Fibroblast of lung (primary cell): Measurements from ENCODE around the gene AOX1. TPM values are rescaled to one million over a fixed set of nuclear protein-coding genes. Genes with fewer than 3 reads are reported as not detected.

Experiments
- DNase-seq, 2 donors: peaks; one replicate each; pipeline versions ENCODE4 v3.0.0 to v3.0.0-alpha.2; 2010; ENCODE audit warnings: low read depth in 2 of 2
- H2AFZ ChIP-seq: 2 replicates; pipeline ENCODE4 v1.5.1; 2012; ENCODE audit warnings: low read length, control low read depth, inconsistent platforms
- H3K27ac ChIP-seq: 2 replicates; pipeline ENCODE4 v1.5.1; 2011; ENCODE audit warnings: low read length, control low read depth; ENCODE audit not compliant: insufficient read depth
- H3K27me3 ChIP-seq: 2 replicates; pipeline ENCODE4 v1.5.1; 2011; ENCODE audit warnings: mild to moderate bottlenecking, low read length; ENCODE audit not compliant: control insufficient read depth, insufficient read depth
- H3K36me3 ChIP-seq: 2 replicates; pipeline ENCODE4 v1.5.1; 2011; ENCODE audit warnings: low read length; ENCODE audit not compliant: control insufficient read depth, insufficient read depth
- H3K4me1 ChIP-seq: 2 replicates; pipeline ENCODE4 v1.5.1; 2011; ENCODE audit warnings: low read length; ENCODE audit not compliant: control insufficient read depth, insufficient read depth; ENCODE audit errors: extremely low read depth
- H3K4me2 ChIP-seq: 2 replicates; pipeline ENCODE4 v1.5.1; 2011; ENCODE audit warnings: low read length, control low read depth; ENCODE audit not compliant: insufficient read depth; ENCODE audit errors: extremely low read depth
- H3K4me3 ChIP-seq, 4 experiments: fragments of 200-600 bp in 1 of 4; sonication (generic) in 1 of 4; replicated peaks in 1 of 4; 2 replicates each; pipeline ENCODE4 v1.5.1; 2011 to 2016; ENCODE audit warnings: low read length in 4 of 4, low read depth in 3 of 4, mild to moderate bottlenecking in 3 of 4, control low read depth in 2 of 4, inconsistent platforms in 1 of 4, mixed read lengths in 1 of 4; ENCODE audit not compliant: insufficient read depth in 1 of 4; ENCODE audit errors: control extremely low read depth in 1 of 4
- H3K79me2 ChIP-seq: 2 replicates; pipeline ENCODE4 v1.5.1; 2012; ENCODE audit warnings: mild to moderate bottlenecking, low read length, inconsistent platforms; ENCODE audit not compliant: control insufficient read depth, insufficient read depth
- H3K9ac ChIP-seq: 2 replicates; pipeline ENCODE4 v1.5.1; 2011; ENCODE audit warnings: mild to moderate bottlenecking, low read length, control low read depth; ENCODE audit not compliant: insufficient read depth
- H3K9me3 ChIP-seq: 2 replicates; pipeline ENCODE4 v1.5.1; 2012; ENCODE audit warnings: low read depth, low read length; ENCODE audit not compliant: control insufficient read depth, insufficient read depth
- H4K20me1 ChIP-seq: 2 replicates; pipeline ENCODE4 v1.5.1; 2011; ENCODE audit warnings: low read length; ENCODE audit not compliant: control insufficient read depth, insufficient read depth; ENCODE audit errors: extremely low read depth
- EZH2 ChIP-seq: IDR thresholded peaks from 2 replicates; pipeline ENCODE4 v1.5.1; 2012; ENCODE audit warnings: low read length, control low read depth, mild to moderate bottlenecking; ENCODE audit errors: missing control alignments
- polyA plus RNA-seq, 2 donors: library from polyadenylated mRNA; depleted of rRNA in 1 of 2; stranded (reverse) in 1 of 2; unstranded in 1 of 2; fragments of >200 nt; gene quantifications; 2 replicates each; pipeline ENCODE4 v1.2.1, GENCODE V29; 2011 to 2012; ENCODE audit warnings: missing spikeins in 1 of 2
- total RNA-seq: library from RNA; depleted of rRNA; stranded (reverse); fragments of >200 nt; gene quantifications from 2 replicates; pipeline ENCODE4 v1.2.1, GENCODE V29; 2014
- TF ChIP-seq, protein P1 (sequence below), 2 donors: IDR thresholded peaks in 1 of 2; conservative IDR thresholded peaks in 1 of 2; 1 replicate in 1 of 2; 2 replicates in 1 of 2; pipeline ENCODE4 v1.5.1; 2011 to 2012; ENCODE audit warnings: low read length in 2 of 2, control low read depth in 1 of 2, inconsistent platforms in 1 of 2, low read depth in 1 of 2, mild to moderate bottlenecking in 1 of 2

The AOX1 gene
- total and polyA plus RNA-seq, 2 donors (not counting 1 experiment from before 2014, with no cell fraction given), result 39.4 to 65.1 TPM

DNA sequence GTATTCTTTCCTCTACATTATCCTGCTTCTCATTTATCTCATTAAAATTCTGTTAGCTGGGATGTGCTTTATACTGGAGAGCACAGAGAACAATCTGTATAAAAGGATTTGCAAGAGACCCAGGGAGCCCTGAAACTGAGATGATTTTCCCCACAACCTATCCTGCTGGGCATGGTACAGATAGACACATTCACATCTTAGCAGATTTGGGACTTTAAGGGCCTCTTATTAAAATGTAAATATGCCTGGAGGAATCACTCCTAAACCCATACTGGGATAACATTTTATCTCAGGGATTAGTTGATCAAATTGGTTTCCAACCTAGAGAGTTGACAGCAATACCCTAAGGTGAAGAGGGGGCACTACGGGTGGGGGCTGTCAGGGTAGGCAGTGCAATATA, 45.5 kb downstream of the AOX1 start:
- no peaks in the 10 kb centered on the region for H3K4me1 ChIP-seq
- H4K20me1 ChIP-seq, result no peaks in the 10 kb centered on the region
- H3K27ac ChIP-seq, result no peak overlapping the region
- no peak for DNase-seq
- no peak overlapping the region for H3K4me2 ChIP-seq
- no peaks in the 10 kb centered on the region for H3K79me2 ChIP-seq
- no peak for TF ChIP-seq EZH2
- TF ChIP-seq, protein P1, sequence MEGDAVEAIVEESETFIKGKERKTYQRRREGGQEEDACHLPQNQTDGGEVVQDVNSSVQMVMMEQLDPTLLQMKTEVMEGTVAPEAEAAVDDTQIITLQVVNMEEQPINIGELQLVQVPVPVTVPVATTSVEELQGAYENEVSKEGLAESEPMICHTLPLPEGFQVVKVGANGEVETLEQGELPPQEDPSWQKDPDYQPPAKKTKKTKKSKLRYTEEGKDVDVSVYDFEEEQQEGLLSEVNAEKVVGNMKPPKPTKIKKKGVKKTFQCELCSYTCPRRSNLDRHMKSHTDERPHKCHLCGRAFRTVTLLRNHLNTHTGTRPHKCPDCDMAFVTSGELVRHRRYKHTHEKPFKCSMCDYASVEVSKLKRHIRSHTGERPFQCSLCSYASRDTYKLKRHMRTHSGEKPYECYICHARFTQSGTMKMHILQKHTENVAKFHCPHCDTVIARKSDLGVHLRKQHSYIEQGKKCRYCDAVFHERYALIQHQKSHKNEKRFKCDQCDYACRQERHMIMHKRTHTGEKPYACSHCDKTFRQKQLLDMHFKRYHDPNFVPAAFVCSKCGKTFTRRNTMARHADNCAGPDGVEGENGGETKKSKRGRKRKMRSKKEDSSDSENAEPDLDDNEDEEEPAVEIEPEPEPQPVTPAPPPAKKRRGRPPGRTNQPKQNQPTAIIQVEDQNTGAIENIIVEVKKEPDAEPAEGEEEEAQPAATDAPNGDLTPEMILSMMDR (conservative IDR thresholded peaks at IDR 0.05 in 1 of 2, IDR thresholded peaks at IDR 0.05 in 1 of 2; ENCODE audit: low read depth in 1 of 2, low read length in 2 of 2), result no peak
- H3K36me3 ChIP-seq, result no peaks in the 10 kb centered on the region
- H3K9me3 ChIP-seq, result no peaks in the 10 kb centered on the region
- H2AFZ ChIP-seq, result no peak overlapping the region
- no peak overlapping the region for H3K9ac ChIP-seq
- H3K27me3 ChIP-seq, result no peaks in the 10 kb centered on the region
- no peak overlapping the region for H3K4me3 ChIP-seq

DNA sequence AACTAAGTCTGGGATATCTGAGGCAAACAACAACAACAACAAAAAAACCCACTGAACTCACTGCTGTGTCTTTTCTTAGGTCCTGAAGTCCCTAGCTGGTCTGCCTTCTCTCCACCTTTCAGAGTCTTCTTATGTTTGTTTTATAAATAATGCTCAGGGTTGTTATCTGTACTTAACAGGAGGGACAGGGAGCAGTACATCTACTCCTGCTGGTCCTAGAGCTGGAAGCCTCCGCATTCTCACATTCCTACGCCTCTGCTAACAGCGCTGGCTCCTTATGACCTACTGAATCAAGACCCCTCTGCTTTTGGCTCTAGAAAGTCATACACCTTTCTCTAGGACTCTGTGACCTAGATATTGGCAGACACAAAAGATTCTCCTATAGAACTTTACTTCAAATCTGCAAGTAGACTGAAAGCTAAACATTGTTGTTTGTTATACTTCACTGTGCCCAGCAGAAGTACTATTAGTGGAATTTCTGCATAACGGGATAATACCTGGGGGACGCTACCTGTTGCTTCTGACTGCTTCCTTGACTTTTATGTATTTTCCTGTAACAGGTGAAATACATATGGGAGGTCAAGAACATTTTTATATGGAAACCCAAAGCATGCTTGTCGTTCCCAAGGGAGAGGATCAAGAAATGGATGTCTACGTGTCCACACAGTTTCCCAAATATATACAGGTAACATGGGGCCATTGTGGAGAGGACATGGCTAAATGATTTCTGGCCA, 48.6 kb downstream of the AOX1 start:
- no peaks in the 10 kb centered on the region for H3K9me3 ChIP-seq
- H3K4me2 ChIP-seq, result no peak overlapping the region
- TF ChIP-seq EZH2, result no peak
- TF ChIP-seq, protein P1 (conservative IDR thresholded peaks at IDR 0.05 in 1 of 2, IDR thresholded peaks at IDR 0.05 in 1 of 2; ENCODE audit: low read depth in 1 of 2, low read length in 2 of 2), result no peak
- no peak overlapping the region for H2AFZ ChIP-seq
- no peak overlapping the region for H3K4me3 ChIP-seq
- H3K79me2 ChIP-seq, result no peaks in the 10 kb centered on the region
- no peak overlapping the region for H3K9ac ChIP-seq
- no peaks in the 10 kb centered on the region for H4K20me1 ChIP-seq
- H3K36me3 ChIP-seq, result peaks cover 2% of the 10 kb centered on the region
- H3K4me1 ChIP-seq, result no peaks in the 10 kb centered on the region
- no peak for DNase-seq
- no peak overlapping the region for H3K27ac ChIP-seq
- H3K27me3 ChIP-seq, result no peaks in the 10 kb centered on the region

DNA sequence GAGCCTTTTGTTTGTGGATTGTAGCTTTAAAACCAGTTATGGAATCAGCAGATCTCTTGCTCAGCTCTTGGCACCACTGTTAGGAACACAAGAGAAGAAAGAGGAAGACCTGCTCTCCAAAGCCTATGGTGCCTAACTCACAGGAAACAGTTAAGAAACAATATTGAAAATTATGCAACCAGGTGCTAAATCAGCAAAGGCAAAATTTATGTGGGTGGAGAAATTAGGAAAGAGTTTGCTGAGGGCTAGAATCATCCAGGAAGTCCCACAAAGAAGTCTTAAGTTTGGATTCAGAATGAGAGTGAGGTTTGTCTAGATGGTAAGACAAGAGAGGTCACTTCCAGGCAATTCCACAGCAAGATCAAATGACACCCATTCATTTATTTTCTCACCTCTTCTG, 49.4 kb downstream of the AOX1 start:
- H3K36me3 ChIP-seq, result peaks cover 2% of the 10 kb centered on the region
- H3K4me3 ChIP-seq, result no peak overlapping the region
- H3K79me2 ChIP-seq, result no peaks in the 10 kb centered on the region
- no peak overlapping the region for H3K27ac ChIP-seq
- H4K20me1 ChIP-seq, result no peaks in the 10 kb centered on the region
- no peak overlapping the region for H3K9ac ChIP-seq
- H3K27me3 ChIP-seq, result no peaks in the 10 kb centered on the region
- DNase-seq, result no peak
- H3K4me1 ChIP-seq, result no peaks in the 10 kb centered on the region
- no peak overlapping the region for H3K4me2 ChIP-seq
- no peak overlapping the region for H2AFZ ChIP-seq
- H3K9me3 ChIP-seq, result no peaks in the 10 kb centered on the region
- TF ChIP-seq, protein P1 (conservative IDR thresholded peaks at IDR 0.05 in 1 of 2, IDR thresholded peaks at IDR 0.05 in 1 of 2; ENCODE audit: low read depth in 1 of 2, low read length in 2 of 2), result no peak
- no peak for TF ChIP-seq EZH2
